ENCODE measurements around the gene IGFBPL1. TPM values are rescaled to one million over a fixed set of nuclear protein-coding genes. Genes with fewer than 3 reads are reported as not detected.

The IGFBPL1 gene
- total and polyA plus RNA-seq, 8 donors, result 0.23 to 4.8 (median 1.7) TPM; not detected in 3

DNA sequence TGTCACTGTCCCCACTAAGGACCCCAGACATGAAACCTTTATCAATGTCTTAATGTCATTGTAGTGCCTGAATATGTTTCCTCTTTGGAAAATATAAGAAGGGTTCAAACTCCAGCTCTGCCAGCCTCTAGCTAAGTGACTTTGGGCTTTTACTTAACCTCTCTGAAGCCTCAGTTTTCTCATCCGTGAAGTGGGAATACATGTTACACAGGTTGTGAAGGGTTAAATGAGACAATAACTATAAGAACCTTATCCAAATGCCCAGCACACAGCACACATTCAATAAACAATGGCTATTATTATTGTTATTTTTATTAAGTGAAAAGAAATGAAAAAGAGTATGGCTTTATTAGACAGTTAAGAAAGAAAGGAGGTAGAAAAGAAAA is 15.7 kb upstream of the IGFBPL1 start:
- H3K27me3 ChIP-seq, result no peaks in the 10 kb centered on the region
- DNase-seq, result no peak
- peaks cover 5 to 21% (median 15%) of the 10 kb centered on the region in 4 donors for H3K4me1 ChIP-seq
- H3K9me3 ChIP-seq, result no peaks in the 10 kb centered on the region
- H3K4me3 ChIP-seq, result no peak overlapping the region
- H3K36me3 ChIP-seq, result no peaks in the 10 kb centered on the region
- no peak for TF ChIP-seq EP300 (IDR thresholded peaks at IDR 0.05)
- WGBS, 5 donors, result 93 to 98% (median 94%) methylated on average over 1 of the region's 1 CpG
- H3K27ac ChIP-seq, result no peak overlapping the region
- intact Hi-C loops (cut with DNase I; ENCODE audit: low total_unique reads), result no loop called here

DNA sequence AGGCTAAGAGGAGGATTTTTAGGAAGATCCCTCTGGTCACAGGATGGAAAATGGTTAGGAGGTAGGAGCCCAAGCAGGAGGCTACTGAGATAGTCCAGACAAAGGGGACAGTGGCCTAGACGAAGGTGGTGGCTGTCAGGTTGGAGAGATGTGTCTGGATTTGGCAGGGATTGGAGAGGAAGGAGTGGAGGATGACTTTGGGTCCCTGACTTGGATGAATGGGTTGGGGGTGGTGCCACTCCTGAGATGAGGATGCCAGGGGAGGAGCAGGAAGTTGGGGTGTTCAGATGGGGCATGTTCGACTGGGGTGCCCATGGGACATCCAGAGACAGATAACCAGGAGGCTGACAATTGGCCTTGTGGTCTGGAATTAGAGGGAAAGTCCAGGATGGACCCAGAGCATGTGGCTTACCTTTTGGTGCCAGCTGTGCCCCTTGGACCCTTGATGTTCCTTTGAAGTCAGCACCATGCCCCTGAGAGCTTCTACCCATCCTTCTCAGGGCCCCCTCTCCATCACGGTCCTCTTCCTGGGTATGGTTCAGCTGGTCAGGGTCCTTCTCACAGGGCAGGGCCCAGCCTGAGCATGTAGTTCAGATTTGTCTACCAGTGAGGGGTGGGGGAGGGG is 15.1 kb upstream of the IGFBPL1 start:
- Histone ChIP-seq H3K4me1 (peaks cover 5 to 23% (median 15%) of the 10 kb centered on the region in 4 donors), H3K27ac (no peak overlapping the region), H3K36me3 (no peaks in the 10 kb centered on the region), H3K4me3 (no peak overlapping the region), H3K9me3 (no peaks in the 10 kb centered on the region), H3K27me3 (no peaks in the 10 kb centered on the region)
- TF ChIP-seq POLR2A (IDR thresholded peaks at IDR 0.05) (no peak), EP300 (IDR thresholded peaks at IDR 0.05) (no peak), POLR2AphosphoS5 (IDR thresholded peaks at IDR 0.05) (no peak)
- TF ChIP-seq, protein P1, sequence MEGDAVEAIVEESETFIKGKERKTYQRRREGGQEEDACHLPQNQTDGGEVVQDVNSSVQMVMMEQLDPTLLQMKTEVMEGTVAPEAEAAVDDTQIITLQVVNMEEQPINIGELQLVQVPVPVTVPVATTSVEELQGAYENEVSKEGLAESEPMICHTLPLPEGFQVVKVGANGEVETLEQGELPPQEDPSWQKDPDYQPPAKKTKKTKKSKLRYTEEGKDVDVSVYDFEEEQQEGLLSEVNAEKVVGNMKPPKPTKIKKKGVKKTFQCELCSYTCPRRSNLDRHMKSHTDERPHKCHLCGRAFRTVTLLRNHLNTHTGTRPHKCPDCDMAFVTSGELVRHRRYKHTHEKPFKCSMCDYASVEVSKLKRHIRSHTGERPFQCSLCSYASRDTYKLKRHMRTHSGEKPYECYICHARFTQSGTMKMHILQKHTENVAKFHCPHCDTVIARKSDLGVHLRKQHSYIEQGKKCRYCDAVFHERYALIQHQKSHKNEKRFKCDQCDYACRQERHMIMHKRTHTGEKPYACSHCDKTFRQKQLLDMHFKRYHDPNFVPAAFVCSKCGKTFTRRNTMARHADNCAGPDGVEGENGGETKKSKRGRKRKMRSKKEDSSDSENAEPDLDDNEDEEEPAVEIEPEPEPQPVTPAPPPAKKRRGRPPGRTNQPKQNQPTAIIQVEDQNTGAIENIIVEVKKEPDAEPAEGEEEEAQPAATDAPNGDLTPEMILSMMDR (IDR thresholded peaks at IDR 0.05), result no peak
- no peak for DNase-seq
- intact Hi-C loops (cut with DNase I; ENCODE audit: low total_unique reads), result no loop called here
- 67 to 91% (median 74%) methylated on average over 3 of the region's 3 CpGs for WGBS, 5 donors

DNA sequence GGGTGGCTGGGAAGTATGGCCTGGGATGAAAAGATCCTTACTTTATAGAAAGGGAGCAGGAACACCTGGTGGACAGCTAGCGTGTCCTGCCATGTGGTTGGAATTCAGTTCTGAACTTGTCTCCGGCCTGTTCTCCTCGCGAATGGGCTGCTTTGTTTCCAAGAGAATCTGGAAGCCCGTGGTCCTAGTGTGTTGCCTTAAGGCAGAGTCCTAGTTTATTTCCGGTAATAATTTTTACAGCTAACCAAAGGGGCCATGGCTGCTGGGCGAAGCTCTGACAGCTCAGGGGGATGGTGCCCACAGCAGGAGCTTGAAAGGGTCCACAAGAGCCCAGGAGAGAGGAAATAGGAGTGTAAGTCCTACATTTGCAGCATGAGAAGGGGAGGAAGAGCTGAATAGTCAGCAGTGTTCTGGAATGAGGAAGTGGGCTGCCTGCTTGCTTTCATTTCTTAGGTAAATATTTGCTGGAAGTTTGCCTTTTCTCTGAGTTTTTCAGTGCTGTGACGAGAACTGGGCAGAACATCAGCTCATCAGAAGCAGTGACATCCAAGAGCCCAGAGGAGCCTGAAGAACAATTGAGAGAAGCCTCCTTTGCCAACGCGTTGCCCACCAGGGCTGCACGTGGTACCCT is 13.1 kb upstream of the IGFBPL1 start:
- Histone ChIP-seq H3K27me3 (no peaks in the 10 kb centered on the region), H3K4me3 (peak overlapping the region in 1 of 4 donors; percentile 10), H3K9me3 (no peaks in the 10 kb centered on the region), H3K4me1 (peaks cover 5 to 25% (median 13%) of the 10 kb centered on the region in 4 donors), H3K36me3 (no peaks in the 10 kb centered on the region), H3K27ac (peak overlapping the region; percentile 28 to 83 (median 72))
- peak in 1 of 3 donors; percentile 65 for TF ChIP-seq POLR2AphosphoS5 (IDR thresholded peaks at IDR 0.05)
- TF ChIP-seq EP300 (IDR thresholded peaks at IDR 0.05), result no peak
- WGBS, 5 donors, result 28 to 51% (median 39%) methylated on average over 11 of the region's 11 CpGs
- DNase-seq, result peak; percentile 60 to 84
- intact Hi-C loops (cut with DNase I; ENCODE audit: low total_unique reads), result no loop called here

DNA sequence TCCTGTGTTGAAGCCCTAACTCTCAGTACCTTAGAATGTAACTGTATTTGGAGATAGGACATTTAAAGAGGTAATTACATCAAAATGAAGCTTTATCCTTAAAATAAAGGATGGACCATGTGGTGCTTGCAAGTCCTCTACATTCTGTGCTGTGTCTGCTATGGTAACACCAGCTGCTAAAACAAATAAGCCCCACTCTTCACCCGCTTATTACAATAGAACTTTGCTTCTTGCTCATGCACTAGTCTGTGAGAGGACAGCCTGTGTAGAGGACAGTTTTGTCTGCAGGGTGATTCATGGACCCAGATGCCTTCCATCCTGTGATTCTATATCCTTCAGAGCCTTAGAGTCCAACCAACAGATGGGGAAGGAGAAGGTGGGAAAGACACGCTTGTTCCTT is 12.5 kb upstream of the IGFBPL1 start:
- Histone ChIP-seq H3K4me3 (no peak overlapping the region), H3K27ac (peak overlapping the region; percentile 28 to 83 (median 72)), H3K9me3 (no peaks in the 10 kb centered on the region), H3K4me1 (peaks cover 5 to 25% (median 13%) of the 10 kb centered on the region in 4 donors), H3K36me3 (no peaks in the 10 kb centered on the region), H3K27me3 (no peaks in the 10 kb centered on the region)
- TF ChIP-seq EP300 (IDR thresholded peaks at IDR 0.05) (no peak), POLR2AphosphoS5 (IDR thresholded peaks at IDR 0.05) (no peak), POLR2A (IDR thresholded peaks at IDR 0.05) (no peak)
- TF ChIP-seq, protein P1 (IDR thresholded peaks at IDR 0.05), result no peak
- intact Hi-C loops (cut with DNase I; ENCODE audit: low total_unique reads), result no loop called here
- 86 to 97% (median 92%) methylated on average over 2 of the region's 2 CpGs for WGBS, 5 donors
- no peak for DNase-seq

DNA sequence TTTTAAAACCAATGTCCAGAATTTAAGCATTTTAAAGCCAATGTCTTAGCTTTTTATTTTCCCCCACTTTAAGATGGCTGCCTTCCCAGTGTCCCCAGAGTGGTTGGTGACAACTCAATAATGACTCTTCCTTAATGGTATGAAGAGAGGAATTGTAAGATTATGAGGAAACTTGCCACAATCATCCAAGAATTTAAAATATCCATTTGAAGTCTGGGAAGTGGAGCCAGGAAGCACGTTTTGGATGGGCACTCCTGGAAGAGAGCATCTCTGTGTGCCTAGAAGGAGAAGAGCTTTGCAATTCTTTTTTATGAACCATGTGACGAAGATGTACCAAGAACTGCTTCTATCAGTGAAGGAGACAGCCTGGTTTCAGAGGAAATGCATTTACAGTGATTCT is 11.3 kb upstream of the IGFBPL1 start:
- no peak for DNase-seq
- no peaks in the 10 kb centered on the region for H3K9me3 ChIP-seq
- peaks cover 5 to 25% (median 13%) of the 10 kb centered on the region in 4 donors for H3K4me1 ChIP-seq
- peak overlapping the region in 1 of 5 donors; percentile 71 for H3K27ac ChIP-seq
- no peak overlapping the region for H3K4me3 ChIP-seq
- no peaks in the 10 kb centered on the region for H3K36me3 ChIP-seq
- WGBS, 5 donors, result 58 to 88% (median 76%) methylated on average over 2 of the region's 2 CpGs
- intact Hi-C loops (cut with DNase I; ENCODE audit: low total_unique reads), result no loop called here
- H3K27me3 ChIP-seq, result no peaks in the 10 kb centered on the region
- TF ChIP-seq EP300 (IDR thresholded peaks at IDR 0.05) (no peak), POLR2AphosphoS5 (IDR thresholded peaks at IDR 0.05) (no peak), POLR2A (IDR thresholded peaks at IDR 0.05) (no peak)
- TF ChIP-seq, protein P1 (IDR thresholded peaks at IDR 0.05), result no peak

Measured in stomach (tissue), 9 donors.